Measurements from ENCODE around the gene FRMD4A.
"Not testable (repeated sequence)": the region's sequence is repeated elsewhere in the genome, so short reads cannot be mapped to it uniquely, and the experiment has no call there.

The FRMD4A gene

GRCh38 chr10:14219411-14219810 lies 111.3 kb downstream of the FRMD4A start:
- TF ChIP-seq ZNF274 (IDR thresholded peaks at IDR 0.05; ENCODE audit: low read depth, low read length), result no peak
- H3K4me3 ChIP-seq (ENCODE audit: low read length), result no peak overlapping the region

- TF ChIP-seq ZNF274 (IDR thresholded peaks at IDR 0.05; ENCODE audit: low read depth, low read length), result no peak
- H3K4me3 ChIP-seq (ENCODE audit: low read length), result no peak overlapping the region
Observed at GRCh38 chr10:14215641-14216040, 115.1 kb downstream of the FRMD4A start.

- H3K4me3 ChIP-seq (ENCODE audit: low read length), result not testable (repeated sequence)
Observed at GRCh38 chr10:14213703-14214102, 117.0 kb downstream of the FRMD4A start.

GRCh38 chr10:14211610-14212009 lies 119.1 kb downstream of the FRMD4A start:
- TF ChIP-seq ZNF274 (IDR thresholded peaks at IDR 0.05; ENCODE audit: low read depth, low read length), result no peak
- no peak overlapping the region for H3K4me3 ChIP-seq (ENCODE audit: low read length)

- no peak for TF ChIP-seq ZNF274 (IDR thresholded peaks at IDR 0.05; ENCODE audit: low read depth, low read length)
Observed at GRCh38 chr10:14208231-14208630, 122.5 kb downstream of the FRMD4A start.

GRCh38 chr10:14205233-14205632 lies 125.5 kb downstream of the FRMD4A start:
- H3K4me3 ChIP-seq (ENCODE audit: low read length), result no peak overlapping the region
- TF ChIP-seq ZNF274 (IDR thresholded peaks at IDR 0.05; ENCODE audit: low read depth, low read length), result no peak

More at GRCh38 chr10:14208231-14208630, 122.5 kb downstream of the FRMD4A start:
- no peak overlapping the region for H3K4me3 ChIP-seq (ENCODE audit: low read length)

GRCh38 chr10:14200698-14201544 lies 129.8 kb downstream of the FRMD4A start:
- TF ChIP-seq ZNF274 (IDR thresholded peaks at IDR 0.05; ENCODE audit: low read depth, low read length), result no peak
- H3K4me3 ChIP-seq (ENCODE audit: low read length), result no peak overlapping the region

- H3K4me3 ChIP-seq (ENCODE audit: low read length), result not testable (repeated sequence)
Observed at GRCh38 chr10:14199098-14199497, 131.6 kb downstream of the FRMD4A start.

GRCh38 chr10:14198078-14198477 lies 132.6 kb downstream of the FRMD4A start:
- no peak for TF ChIP-seq ZNF274 (IDR thresholded peaks at IDR 0.05; ENCODE audit: low read depth, low read length)
- no peak overlapping the region for H3K4me3 ChIP-seq (ENCODE audit: low read length)

- no peak for TF ChIP-seq ZNF274 (IDR thresholded peaks at IDR 0.05; ENCODE audit: low read depth, low read length)
- H3K4me3 ChIP-seq (ENCODE audit: low read length), result no peak overlapping the region
Observed at GRCh38 chr10:14196113-14196512, 134.6 kb downstream of the FRMD4A start.

GRCh38 chr10:14195433-14195832 lies 135.3 kb downstream of the FRMD4A start:
- H3K4me3 ChIP-seq (ENCODE audit: low read length), result no peak overlapping the region
- TF ChIP-seq ZNF274 (IDR thresholded peaks at IDR 0.05; ENCODE audit: low read depth, low read length), result no peak

GRCh38 chr10:14192746-14193145 lies 138.0 kb downstream of the FRMD4A start:
- no peak for TF ChIP-seq ZNF274 (IDR thresholded peaks at IDR 0.05; ENCODE audit: low read depth, low read length)
- H3K4me3 ChIP-seq (ENCODE audit: low read length), result no peak overlapping the region

GRCh38 chr10:14191871-14192270 lies 138.9 kb downstream of the FRMD4A start:
- TF ChIP-seq ZNF274 (IDR thresholded peaks at IDR 0.05; ENCODE audit: low read depth, low read length), result no peak
- H3K4me3 ChIP-seq (ENCODE audit: low read length), result no peak overlapping the region

- TF ChIP-seq ZNF274 (IDR thresholded peaks at IDR 0.05; ENCODE audit: low read depth, low read length), result no peak
- H3K4me3 ChIP-seq (ENCODE audit: low read length), result no peak overlapping the region
Observed at GRCh38 chr10:14191407-14191806, 139.3 kb downstream of the FRMD4A start.

- H3K4me3 ChIP-seq (ENCODE audit: low read length), result no peak overlapping the region
Observed at GRCh38 chr10:14190702-14191101, 140.0 kb downstream of the FRMD4A start.

GRCh38 chr10:14186245-14186644 lies 144.5 kb downstream of the FRMD4A start:
- TF ChIP-seq ZNF274 (IDR thresholded peaks at IDR 0.05; ENCODE audit: low read depth, low read length), result no peak
- no peak overlapping the region for H3K4me3 ChIP-seq (ENCODE audit: low read length)

More at GRCh38 chr10:14190702-14191101, 140.0 kb downstream of the FRMD4A start:
- TF ChIP-seq ZNF274 (IDR thresholded peaks at IDR 0.05; ENCODE audit: low read depth, low read length), result no peak

All from GM08714 (cell line).